ENCODE measurements around the gene PFKL. TPM values are rescaled to one million over a fixed set of nuclear protein-coding genes. Genes with fewer than 3 reads are reported as not detected.
"Not testable (repeated sequence)": the region's sequence is repeated elsewhere in the genome, so short reads cannot be mapped to it uniquely, and the experiment has no call there.

Gene PFKL
- polyA plus RNA-seq, 1 experiment, result 44.3 TPM

- H3K27ac ChIP-seq (ENCODE audit: low read depth, low read length), result no peak overlapping the region
- DNase-seq (ENCODE audit: low read depth, low spot score), result no peak
- peaks cover 13% of the 10 kb centered on the region for H3K27me3 ChIP-seq (ENCODE audit: control insufficient read depth, insufficient read depth, low read length)
- TF ChIP-seq, protein P1, sequence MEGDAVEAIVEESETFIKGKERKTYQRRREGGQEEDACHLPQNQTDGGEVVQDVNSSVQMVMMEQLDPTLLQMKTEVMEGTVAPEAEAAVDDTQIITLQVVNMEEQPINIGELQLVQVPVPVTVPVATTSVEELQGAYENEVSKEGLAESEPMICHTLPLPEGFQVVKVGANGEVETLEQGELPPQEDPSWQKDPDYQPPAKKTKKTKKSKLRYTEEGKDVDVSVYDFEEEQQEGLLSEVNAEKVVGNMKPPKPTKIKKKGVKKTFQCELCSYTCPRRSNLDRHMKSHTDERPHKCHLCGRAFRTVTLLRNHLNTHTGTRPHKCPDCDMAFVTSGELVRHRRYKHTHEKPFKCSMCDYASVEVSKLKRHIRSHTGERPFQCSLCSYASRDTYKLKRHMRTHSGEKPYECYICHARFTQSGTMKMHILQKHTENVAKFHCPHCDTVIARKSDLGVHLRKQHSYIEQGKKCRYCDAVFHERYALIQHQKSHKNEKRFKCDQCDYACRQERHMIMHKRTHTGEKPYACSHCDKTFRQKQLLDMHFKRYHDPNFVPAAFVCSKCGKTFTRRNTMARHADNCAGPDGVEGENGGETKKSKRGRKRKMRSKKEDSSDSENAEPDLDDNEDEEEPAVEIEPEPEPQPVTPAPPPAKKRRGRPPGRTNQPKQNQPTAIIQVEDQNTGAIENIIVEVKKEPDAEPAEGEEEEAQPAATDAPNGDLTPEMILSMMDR (IDR thresholded peaks at IDR 0.05; ENCODE audit: low read depth, low read length), result no peak
- H3K9me3 ChIP-seq (ENCODE audit: control insufficient read depth, insufficient read depth, low read length), result no peaks in the 10 kb centered on the region
- no peak overlapping the region for H3K4me3 ChIP-seq (ENCODE audit: low read depth, low read length)
- CTCF ChIA-PET, result no interaction called here
- POLR2A ChIA-PET, result no interaction called here
Observed at GRCh38 chr21:44279354-44280260, 20.2 kb upstream of the PFKL start.

DNA sequence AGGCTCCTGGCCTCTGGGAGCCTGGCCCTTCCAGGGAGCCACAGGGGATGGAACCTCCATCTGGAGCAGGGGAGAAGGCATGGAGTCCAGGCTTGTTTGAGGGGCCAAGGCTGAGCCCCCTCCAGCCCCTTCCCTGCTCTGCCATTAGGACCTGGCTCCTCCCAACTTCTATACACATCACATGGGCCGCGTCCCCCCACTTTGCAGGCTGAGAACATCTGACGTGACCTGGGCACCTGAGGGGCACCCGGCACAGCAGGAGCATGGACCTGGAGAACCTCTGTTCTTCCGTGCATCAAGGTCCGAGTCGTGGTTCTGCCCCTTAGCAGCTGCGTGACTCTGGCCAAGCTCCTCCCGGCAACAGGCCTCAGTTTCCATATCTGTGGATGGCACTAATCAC, 18.1 kb upstream of the PFKL start:
- Histone ChIP-seq H3K27me3 (ENCODE audit: control insufficient read depth, insufficient read depth, low read length) (peaks cover 17% of the 10 kb centered on the region), H3K4me3 (ENCODE audit: low read depth, low read length) (no peak overlapping the region), H3K9me3 (ENCODE audit: control insufficient read depth, insufficient read depth, low read length) (no peaks in the 10 kb centered on the region; the same call in 1 of the 2 replicates), H3K27ac (ENCODE audit: low read depth, low read length) (no peak overlapping the region)
- TF ChIP-seq, protein P1 (IDR thresholded peaks at IDR 0.05; ENCODE audit: low read depth, low read length), result no peak
- CTCF ChIA-PET, result no interaction called here
- POLR2A ChIA-PET, result no interaction called here
- no peak for DNase-seq (ENCODE audit: low read depth, low spot score)

- ChIA-PET CTCF (no interaction called here), POLR2A (no interaction called here)
- Histone ChIP-seq H3K4me3 (ENCODE audit: low read depth, low read length) (no peak overlapping the region), H3K27me3 (ENCODE audit: control insufficient read depth, insufficient read depth, low read length) (peaks cover 17% of the 10 kb centered on the region), H3K9me3 (ENCODE audit: control insufficient read depth, insufficient read depth, low read length) (no peaks in the 10 kb centered on the region; the same call in 1 of the 2 replicates), H3K27ac (ENCODE audit: low read depth, low read length) (no peak overlapping the region)
- no peak for DNase-seq (ENCODE audit: low read depth, low spot score)
- TF ChIP-seq, protein P1 (IDR thresholded peaks at IDR 0.05; ENCODE audit: low read depth, low read length), result no peak
Observed at GRCh38 chr21:44282370-44282769, 17.5 kb upstream of the PFKL start.

GRCh38 chr21:44283211-44283785, 16.6 kb upstream of the PFKL start:
- H3K9me3 ChIP-seq (ENCODE audit: control insufficient read depth, insufficient read depth, low read length); POLR2A ChIA-PET; H3K4me3 ChIP-seq (ENCODE audit: low read depth, low read length); H3K27ac ChIP-seq (ENCODE audit: low read depth, low read length); CTCF ChIA-PET; DNase-seq (ENCODE audit: low read depth, low spot score): not testable (repeated sequence)
- peaks cover 21% of the 10 kb centered on the region for H3K27me3 ChIP-seq (ENCODE audit: control insufficient read depth, insufficient read depth, low read length)

DNA sequence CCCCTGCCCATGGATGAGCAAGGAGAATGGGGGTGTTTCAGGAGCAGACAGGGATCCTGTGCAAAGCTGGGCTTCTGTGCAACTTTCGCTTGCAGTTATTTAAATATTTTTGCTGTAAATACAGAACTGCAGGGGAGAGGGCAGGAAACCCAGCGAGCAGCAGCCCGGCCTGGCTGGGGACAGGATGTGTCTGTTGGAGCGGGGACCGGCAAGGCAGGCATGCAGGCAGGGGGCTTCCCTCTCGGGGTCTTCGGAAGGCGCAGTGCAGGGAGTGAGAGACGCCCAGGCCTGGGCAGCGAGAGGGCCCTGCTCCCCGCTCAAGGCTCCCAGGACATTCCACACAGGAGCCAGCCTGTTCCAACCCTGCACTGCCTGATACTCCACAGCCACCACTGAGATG, 15.9 kb upstream of the PFKL start:
- no peak overlapping the region for H3K4me3 ChIP-seq (ENCODE audit: low read depth, low read length)
- TF ChIP-seq, protein P1 (IDR thresholded peaks at IDR 0.05; ENCODE audit: low read depth, low read length), result no peak
- no peak overlapping the region for H3K27ac ChIP-seq (ENCODE audit: low read depth, low read length)
- H3K9me3 ChIP-seq (ENCODE audit: control insufficient read depth, insufficient read depth, low read length), result no peaks in the 10 kb centered on the region; the same call in 1 of the 2 replicates
- H3K27me3 ChIP-seq (ENCODE audit: control insufficient read depth, insufficient read depth, low read length), result peaks cover 27% of the 10 kb centered on the region
- DNase-seq (ENCODE audit: low read depth, low spot score), result no peak
- ChIA-PET POLR2A (no interaction called here), CTCF (no interaction called here)
